SK-N-MC (cell line): ENCODE measurements around the gene PIM3.

Experiments used
- EZH2 ChIP-seq: fragments of 200-600 bp; sonication (generic); IDR thresholded peaks from one replicate; pipeline ENCODE4 v1.6.1; 2017; ENCODE audit warnings: antibody characterized with exemption
- FOXP2 ChIP-seq: optimal IDR thresholded peaks from 2 replicates; pipeline ENCODE3; 2011; ENCODE audit warnings: mild to moderate bottlenecking, moderate library complexity; ENCODE audit not compliant: insufficient read depth; ENCODE audit errors: extremely low read length, control extremely low read depth
- POLR2AphosphoS5 ChIP-seq: IDR thresholded peaks from 2 replicates; pipeline ENCODE4 v1.6.1; 2012; ENCODE audit warnings: mild to moderate bottlenecking, low read depth, low read length, borderline replicate concordance

GRCh38 chr22:49996518-49997250, 36.1 kb downstream of the PIM3 start:
- TF ChIP-seq POLR2AphosphoS5 (no peak), EZH2 (no peak), FOXP2 (no peak)
